ENCODE results near the gene CD247. TPM values are rescaled to one million over a fixed set of nuclear protein-coding genes. Genes with fewer than 3 reads are reported as not detected.

The CD247 gene
- 1 to 10 TPM in 1 of 4 donors, under 1 TPM in 2, not detected in 1; 0.26 to 2.0 (median 0.52) TPM for total RNA-seq

DNA sequence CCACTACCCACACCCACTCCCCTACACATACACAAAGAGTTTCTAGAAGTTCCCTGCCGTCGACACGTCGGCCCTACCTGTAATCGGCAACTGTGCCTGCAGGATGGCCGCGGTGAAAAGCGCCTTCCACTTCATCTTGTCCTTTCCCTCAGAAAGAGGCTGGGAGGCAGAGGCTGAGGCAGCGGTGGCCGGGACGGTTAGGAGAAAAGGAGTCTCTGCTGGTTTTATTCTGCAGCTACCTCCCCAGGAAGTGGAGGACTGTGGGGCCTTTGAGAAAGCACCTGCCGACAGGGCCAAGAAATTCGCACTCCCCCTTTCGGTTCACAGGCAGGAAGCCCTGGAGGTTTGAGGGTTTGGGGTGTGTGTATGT, at the start of gene CD247:
TSS of gene CD247 (minus strand) at position 199 of the 370 bp plus-strand sequence. CDS start at position 135, 64 bp downstream.
- DNase-seq (ENCODE audit: extremely low spot score): no peak
- H3K9me3 ChIP-seq: no peaks in the 10 kb centered on the region
- WGBS: 87% methylated on average over 14 of the region's 14 CpGs
- peaks cover 0 to 8% (median 0%) of the 10 kb centered on the region in 4 donors for H3K27me3 ChIP-seq
- no peaks in the 10 kb centered on the region for H3K4me1 ChIP-seq
- H3K36me3 ChIP-seq: no peaks in the 10 kb centered on the region
- TF ChIP-seq POLR2AphosphoS5 (IDR thresholded peaks at IDR 0.05): no peak
- no peak for TF ChIP-seq CTCF (IDR thresholded peaks at IDR 0.05)
- TF ChIP-seq EP300 (IDR thresholded peaks at IDR 0.05): no peak
- TF ChIP-seq POLR2A (IDR thresholded peaks at IDR 0.05; ENCODE audit: low read depth): no peak
- H3K4me3 ChIP-seq: peak within 1 kb of the TSS in 1 of 4 donors; percentile 4
- H3K27ac ChIP-seq (replicated peaks in 1 of 4): no peak within 1 kb of the TSS
- intact Hi-C loops (cut with DNase I): no loop called here

GRCh38 chr1:167567663-167568062, 49.3 kb upstream of the CD247 start:
- H3K36me3 ChIP-seq: no peaks in the 10 kb centered on the region
- intact Hi-C loops (cut with DNase I): no loop called here
- no peak for DNase-seq (ENCODE audit: extremely low spot score)
- WGBS: 73% methylated on average over 5 of the region's 5 CpGs
- no peak overlapping the region for H3K4me3 ChIP-seq
- H3K27me3 ChIP-seq: no peaks in the 10 kb centered on the region
- TF ChIP-seq POLR2AphosphoS5 (IDR thresholded peaks at IDR 0.05) (no peak), CTCF (IDR thresholded peaks at IDR 0.05) (no peak), EP300 (IDR thresholded peaks at IDR 0.05) (no peak), POLR2A (IDR thresholded peaks at IDR 0.05; ENCODE audit: low read depth) (no peak)
- no peaks in the 10 kb centered on the region for H3K4me1 ChIP-seq
- H3K27ac ChIP-seq (replicated peaks in 1 of 4): no peak overlapping the region
- no peaks in the 10 kb centered on the region for H3K9me3 ChIP-seq

DNA sequence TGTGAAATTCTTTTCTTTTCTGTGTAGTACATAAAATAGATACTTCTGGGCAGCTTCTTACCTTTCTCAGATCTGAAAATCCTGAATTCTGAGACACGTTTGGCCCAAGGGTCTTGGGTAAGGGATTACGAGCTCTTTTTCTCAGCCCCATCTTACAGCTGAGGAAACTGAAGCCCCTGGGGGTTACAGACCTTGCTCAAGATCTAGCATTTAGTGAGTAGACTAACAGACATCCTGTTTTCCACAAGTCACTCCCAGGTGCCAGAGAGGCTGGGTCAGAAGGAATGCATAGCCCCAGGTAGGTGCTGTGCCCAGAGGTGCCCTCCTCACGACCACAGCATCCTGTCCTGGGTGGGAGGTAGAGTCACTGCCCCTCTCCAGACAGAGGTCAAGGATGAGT, 48.4 kb upstream of the CD247 start:
- DNase-seq (ENCODE audit: extremely low spot score): no peak
- intact Hi-C loops (cut with DNase I): no loop called here
- H3K27me3 ChIP-seq: no peaks in the 10 kb centered on the region
- H3K4me3 ChIP-seq: no peak overlapping the region
- H3K9me3 ChIP-seq: no peaks in the 10 kb centered on the region
- no peak for TF ChIP-seq CTCF (IDR thresholded peaks at IDR 0.05)
- no peak for TF ChIP-seq POLR2AphosphoS5 (IDR thresholded peaks at IDR 0.05)
- TF ChIP-seq POLR2A (IDR thresholded peaks at IDR 0.05; ENCODE audit: low read depth): no peak
- no peak for TF ChIP-seq EP300 (IDR thresholded peaks at IDR 0.05)
- no peaks in the 10 kb centered on the region for H3K36me3 ChIP-seq
- no peak overlapping the region for H3K27ac ChIP-seq (replicated peaks in 1 of 4)
- WGBS: 95% methylated on average over 3 of the region's 3 CpGs
- no peaks in the 10 kb centered on the region for H3K4me1 ChIP-seq

DNA sequence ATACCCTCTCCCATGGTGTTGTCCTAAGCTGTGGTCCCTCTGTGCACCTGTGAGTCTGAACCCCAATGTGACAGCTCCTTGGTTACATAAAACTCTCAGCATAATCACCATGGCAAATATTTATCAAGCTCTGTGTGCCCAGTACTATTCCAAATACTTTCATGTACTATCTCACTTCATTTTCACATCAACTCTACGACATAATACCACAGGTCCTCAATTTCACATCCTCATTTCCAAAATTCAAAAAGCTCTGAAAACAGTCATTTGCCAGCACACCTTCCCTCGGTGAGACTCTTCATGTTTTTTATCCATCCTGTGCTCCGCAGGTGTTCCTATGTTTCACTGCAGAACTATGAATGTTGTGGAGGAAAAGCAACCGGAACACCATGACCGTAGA, 47.6 kb upstream of the CD247 start:
- Histone ChIP-seq H3K36me3 (no peaks in the 10 kb centered on the region), H3K27ac (replicated peaks in 1 of 4) (no peak overlapping the region), H3K27me3 (no peaks in the 10 kb centered on the region), H3K9me3 (no peaks in the 10 kb centered on the region), H3K4me3 (no peak overlapping the region), H3K4me1 (no peaks in the 10 kb centered on the region)
- intact Hi-C loops (cut with DNase I): no loop called here
- no peak for DNase-seq (ENCODE audit: extremely low spot score)
- no peak for TF ChIP-seq CTCF (IDR thresholded peaks at IDR 0.05)
- WGBS: 84% methylated on average over 5 of the region's 5 CpGs

DNA sequence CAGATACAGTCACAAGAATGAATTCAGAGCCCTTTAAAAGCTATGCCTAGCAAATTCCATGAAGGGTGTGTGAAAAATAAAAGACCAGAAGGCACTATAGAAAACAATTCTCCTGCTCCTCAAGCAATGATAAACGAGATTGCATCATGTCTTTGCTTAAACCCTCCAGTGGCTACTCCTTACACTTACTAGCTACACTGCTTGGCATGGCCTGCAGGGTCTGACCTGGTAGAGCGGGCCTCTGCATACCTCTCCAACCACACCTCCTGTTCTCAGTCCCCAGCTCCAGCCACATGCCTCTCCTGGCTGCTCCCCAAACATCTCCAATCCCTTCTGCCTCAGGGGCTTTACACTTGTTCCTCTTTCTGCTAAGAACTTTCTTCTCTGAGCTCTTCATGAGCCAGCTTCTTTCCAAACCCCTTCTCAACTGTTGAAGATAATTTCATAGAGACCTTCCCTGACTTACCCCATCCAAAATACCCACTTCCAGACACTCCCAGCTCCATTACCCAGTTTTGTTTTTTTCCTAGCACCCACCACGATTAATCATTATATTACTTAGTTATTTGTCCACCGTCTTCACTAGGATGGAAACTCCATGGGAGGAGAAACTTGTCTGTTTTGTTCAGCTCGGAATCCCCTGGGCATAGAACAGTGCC, 46.4 kb upstream of the CD247 start:
- H3K4me1 ChIP-seq: no peaks in the 10 kb centered on the region
- H3K27me3 ChIP-seq: no peaks in the 10 kb centered on the region
- no peak for TF ChIP-seq EP300 (IDR thresholded peaks at IDR 0.05)
- TF ChIP-seq CTCF (IDR thresholded peaks at IDR 0.05): no peak
- no peak for TF ChIP-seq POLR2AphosphoS5 (IDR thresholded peaks at IDR 0.05)
- no peak for TF ChIP-seq POLR2A (IDR thresholded peaks at IDR 0.05; ENCODE audit: low read depth)
- H3K27ac ChIP-seq (replicated peaks in 1 of 4): no peak overlapping the region
- no peaks in the 10 kb centered on the region for H3K9me3 ChIP-seq
- intact Hi-C loops (cut with DNase I): no loop called here
- WGBS: 85% methylated on average over 5 of the region's 5 CpGs
- H3K4me3 ChIP-seq: no peak overlapping the region
- H3K36me3 ChIP-seq: no peaks in the 10 kb centered on the region
- no peak for DNase-seq (ENCODE audit: extremely low spot score)
